Epidermal melanocyte (primary cell): ENCODE results near the gene TMEM187.

Experiments used
- DNase-seq: peaks from one replicate; pipeline ENCODE4 v3.0.0; 2011; ENCODE audit warnings: low spot score; ENCODE audit not compliant: insufficient read length

TMEM187 gene

GRCh38 chrX:153999359-154000037 is 26.9 kb downstream of the TMEM187 start:
- DNase-seq = no peak

- DNase-seq = no peak
Observed at GRCh38 chrX:154000051-154000450, 27.5 kb downstream of the TMEM187 start.

GRCh38 chrX:154002215-154002719 is 29.7 kb downstream of the TMEM187 start:
- no peak for DNase-seq

- DNase-seq = no peak
Observed at GRCh38 chrX:154004315-154004714, 31.8 kb downstream of the TMEM187 start.

GRCh38 chrX:154006947-154007346 is 34.4 kb downstream of the TMEM187 start:
- DNase-seq = no peak

- no peak for DNase-seq
Observed at GRCh38 chrX:154008521-154008920, 36.0 kb downstream of the TMEM187 start.

GRCh38 chrX:154010330-154011087 is 38.0 kb downstream of the TMEM187 start:
- no peak for DNase-seq

- no peak for DNase-seq
Observed at GRCh38 chrX:154011376-154012335, 39.1 kb downstream of the TMEM187 start.

- DNase-seq = peak; percentile 65
Observed at GRCh38 chrX:154012336-154012991, 39.9 kb downstream of the TMEM187 start.

- DNase-seq = no peak
Observed at GRCh38 chrX:154013001-154013421, 40.5 kb downstream of the TMEM187 start.

- peak; percentile 29 for DNase-seq
Observed at GRCh38 chrX:154013614-154014360, 41.2 kb downstream of the TMEM187 start.

- no peak for DNase-seq
Observed at GRCh38 chrX:154014429-154015380, 42.2 kb downstream of the TMEM187 start.

GRCh38 chrX:154015581-154016264 is 43.2 kb downstream of the TMEM187 start:
- no peak for DNase-seq

- no peak for DNase-seq
Observed at GRCh38 chrX:154016366-154017076, 44.0 kb downstream of the TMEM187 start.

GRCh38 chrX:154017766-154018517 is 45.4 kb downstream of the TMEM187 start:
- DNase-seq = no peak

- DNase-seq = no peak
Observed at GRCh38 chrX:154018518-154019060, 46.0 kb downstream of the TMEM187 start.
